ENCODE measurements around the gene KDM1A. TPM values are rescaled to one million over a fixed set of nuclear protein-coding genes. Genes with fewer than 3 reads are reported as not detected.
A peak's percentile ranks its signal among the peaks of the same experiment; 100 is the strongest.

KDM1A gene
- total RNA-seq, 1 experiment from 2014 or later = 72.3 TPM

GRCh38 chr1:23035823-23036452 lies 16.7 kb downstream of the KDM1A start:
- intact Hi-C loops (cut with micrococcal nuclease) = no loop called here
- Mint-ChIP-seq H3K4me3 (ENCODE audit: unreplicated experiment) (no peak overlapping the region), H3K4me1 (ENCODE audit: insufficient read depth, unreplicated experiment) (peaks cover 33% of the 10 kb centered on the region), H3K9me3 (ENCODE audit: unreplicated experiment) (no peaks in the 10 kb centered on the region), H3K27ac (ENCODE audit: low read depth, unreplicated experiment) (no peak overlapping the region), H3K27me3 (ENCODE audit: insufficient read depth, unreplicated experiment) (no peaks in the 10 kb centered on the region), H3K36me3 (ENCODE audit: insufficient read depth, unreplicated experiment) (peaks cover 14% of the 10 kb centered on the region)
- POLR2A ChIA-PET = no interaction called here
- CTCF ChIA-PET = no interaction called here
- no TSS peak for BruUV-seq (replicated peaks)
- TF ChIP-seq, protein P1, sequence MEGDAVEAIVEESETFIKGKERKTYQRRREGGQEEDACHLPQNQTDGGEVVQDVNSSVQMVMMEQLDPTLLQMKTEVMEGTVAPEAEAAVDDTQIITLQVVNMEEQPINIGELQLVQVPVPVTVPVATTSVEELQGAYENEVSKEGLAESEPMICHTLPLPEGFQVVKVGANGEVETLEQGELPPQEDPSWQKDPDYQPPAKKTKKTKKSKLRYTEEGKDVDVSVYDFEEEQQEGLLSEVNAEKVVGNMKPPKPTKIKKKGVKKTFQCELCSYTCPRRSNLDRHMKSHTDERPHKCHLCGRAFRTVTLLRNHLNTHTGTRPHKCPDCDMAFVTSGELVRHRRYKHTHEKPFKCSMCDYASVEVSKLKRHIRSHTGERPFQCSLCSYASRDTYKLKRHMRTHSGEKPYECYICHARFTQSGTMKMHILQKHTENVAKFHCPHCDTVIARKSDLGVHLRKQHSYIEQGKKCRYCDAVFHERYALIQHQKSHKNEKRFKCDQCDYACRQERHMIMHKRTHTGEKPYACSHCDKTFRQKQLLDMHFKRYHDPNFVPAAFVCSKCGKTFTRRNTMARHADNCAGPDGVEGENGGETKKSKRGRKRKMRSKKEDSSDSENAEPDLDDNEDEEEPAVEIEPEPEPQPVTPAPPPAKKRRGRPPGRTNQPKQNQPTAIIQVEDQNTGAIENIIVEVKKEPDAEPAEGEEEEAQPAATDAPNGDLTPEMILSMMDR (IDR thresholded peaks at IDR 0.05; ENCODE audit: unreplicated experiment) = no peak
- no peak for DNase-seq (ENCODE audit: unreplicated experiment)

- ChIA-PET CTCF (interaction anchor here (0.6 to 1.1 kb wide), 5 partner anchors 8 to 62 kb away, joined by 3 to 4 read pairs (median 3); no protein-coding TSS in a partner anchor), POLR2A (interaction anchor here (1.4 to 1.6 kb wide), 4 partner anchors 8 to 19 kb away, joined by 3 to 5 read pairs (median 4); no protein-coding TSS in a partner anchor)
- DNase-seq (ENCODE audit: unreplicated experiment) = no peak
- peaks cover 14% of the 10 kb centered on the region for H3K36me3 Mint-ChIP-seq (ENCODE audit: insufficient read depth, unreplicated experiment)
- intact Hi-C loops (cut with micrococcal nuclease) = no loop called here
- peaks cover 26% of the 10 kb centered on the region for H3K4me1 Mint-ChIP-seq (ENCODE audit: insufficient read depth, unreplicated experiment)
- H3K27ac Mint-ChIP-seq (ENCODE audit: low read depth, unreplicated experiment) = no peak overlapping the region
- TF ChIP-seq, protein P1 (IDR thresholded peaks at IDR 0.05; ENCODE audit: unreplicated experiment) = no peak
- no peaks in the 10 kb centered on the region for H3K9me3 Mint-ChIP-seq (ENCODE audit: unreplicated experiment)
- H3K27me3 Mint-ChIP-seq (ENCODE audit: insufficient read depth, unreplicated experiment) = no peaks in the 10 kb centered on the region
- H3K4me3 Mint-ChIP-seq (ENCODE audit: unreplicated experiment) = no peak overlapping the region
- BruUV-seq (replicated peaks) = no TSS peak
Observed at GRCh38 chr1:23037081-23037740, 17.9 kb downstream of the KDM1A start.

- no peak for DNase-seq (ENCODE audit: unreplicated experiment)
- Mint-ChIP-seq H3K9me3 (ENCODE audit: unreplicated experiment) (no peaks in the 10 kb centered on the region), H3K27me3 (ENCODE audit: insufficient read depth, unreplicated experiment) (no peaks in the 10 kb centered on the region), H3K36me3 (ENCODE audit: insufficient read depth, unreplicated experiment) (peaks cover 12% of the 10 kb centered on the region), H3K4me1 (ENCODE audit: insufficient read depth, unreplicated experiment) (peaks cover 24% of the 10 kb centered on the region), H3K27ac (ENCODE audit: low read depth, unreplicated experiment) (peak overlapping the region; percentile 5), H3K4me3 (ENCODE audit: unreplicated experiment) (no peak overlapping the region)
- ChIA-PET CTCF (no interaction called here), POLR2A (no interaction called here)
- BruUV-seq (replicated peaks) = no TSS peak
- intact Hi-C loops (cut with micrococcal nuclease) = no loop called here
- TF ChIP-seq, protein P1 (IDR thresholded peaks at IDR 0.05; ENCODE audit: unreplicated experiment) = no peak
Observed at GRCh38 chr1:23039308-23039826, 20.1 kb downstream of the KDM1A start.

DNA sequence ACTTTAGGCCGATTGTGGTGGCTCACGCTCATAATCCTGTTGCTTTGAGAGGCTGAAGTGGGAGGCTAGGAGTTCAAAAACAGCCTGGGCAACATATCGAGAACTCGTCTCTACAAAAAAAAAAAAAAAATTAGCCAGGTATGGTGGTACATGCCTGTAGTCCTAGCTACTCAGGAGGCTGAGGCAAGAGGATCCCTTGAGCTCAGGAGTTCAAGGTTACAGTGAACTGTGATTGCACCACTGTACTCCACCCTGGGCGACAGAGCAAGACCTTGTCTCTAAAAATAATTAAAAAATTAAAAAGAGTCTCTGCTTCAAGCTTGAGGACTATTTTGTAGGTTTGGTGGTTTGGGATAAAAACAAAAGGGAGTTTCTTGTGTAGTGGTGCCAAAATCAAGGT lies 21.2 kb downstream of the KDM1A start:
- DNase-seq (ENCODE audit: unreplicated experiment) = no peak
- BruUV-seq (replicated peaks) = no TSS peak
- ChIA-PET POLR2A (interaction anchor here (0.5 to 1.9 kb wide), 2 partner anchors 19 to 20 kb away, joined by 3 to 7 read pairs; partner anchors contain the start of gene KDM1A), CTCF (interaction anchor here (0.7 kb wide), 1 partner anchor 139 kb away, joined by 3 read pairs; no protein-coding TSS in a partner anchor)
- peaks cover 23% of the 10 kb centered on the region for H3K4me1 Mint-ChIP-seq (ENCODE audit: insufficient read depth, unreplicated experiment)
- intact Hi-C loops (cut with micrococcal nuclease) = no loop called here
- no peaks in the 10 kb centered on the region for H3K9me3 Mint-ChIP-seq (ENCODE audit: unreplicated experiment)
- peaks cover 15% of the 10 kb centered on the region for H3K36me3 Mint-ChIP-seq (ENCODE audit: insufficient read depth, unreplicated experiment)
- H3K27me3 Mint-ChIP-seq (ENCODE audit: insufficient read depth, unreplicated experiment) = no peaks in the 10 kb centered on the region
- no peak overlapping the region for H3K4me3 Mint-ChIP-seq (ENCODE audit: unreplicated experiment)
- TF ChIP-seq, protein P1 (IDR thresholded peaks at IDR 0.05; ENCODE audit: unreplicated experiment) = no peak
- H3K27ac Mint-ChIP-seq (ENCODE audit: low read depth, unreplicated experiment) = no peak overlapping the region
